Uterus (tissue), 2 donors: ENCODE data around the gene SGK2.

ENCODE experiments used
- CTCF ChIP-seq, 4 experiments: fragments of 200-600 bp in 2 of 4; fragments of 450-650 bp in 2 of 4; sonication (generic) in 2 of 4; IDR thresholded peaks; one replicate each; pipeline ENCODE4 v1.5.1; 2016 to 2019; ENCODE audit warnings: antibody characterized with exemption in 4 of 4, mild to moderate bottlenecking in 2 of 4, moderate library complexity in 1 of 4
- POLR2A ChIP-seq, 2 donors: fragments of 450-650 bp; IDR thresholded peaks; one replicate each; pipeline ENCODE4 v1.6.1; 2016; ENCODE audit warnings: antibody characterized with exemption in 2 of 2, mild to moderate bottlenecking in 1 of 2, moderate library complexity in 1 of 2

- TF ChIP-seq CTCF (IDR thresholded peaks at IDR 0.05) (no peak), POLR2A (IDR thresholded peaks at IDR 0.05) (no peak)
These were observed 24.8 kb upstream of the SGK2 start for GRCh38 chr20:43534016-43534415.
